Loucy (cell line): Measurements from ENCODE around the gene GGA1.

ENCODE experiments used
- H2AFZ ChIP-seq: fragments of 200-600 bp; sonication (generic); 2 replicates; pipeline ENCODE4 v1.6.0; 2016; ENCODE audit warnings: antibody characterized with exemption, mild to moderate bottlenecking, low read length, moderate library complexity
- H3F3A ChIP-seq: fragments of 200-600 bp; 2 replicates; pipeline ENCODE4 v1.6.0; 2016; ENCODE audit warnings: antibody characterized with exemption, low read depth, mild to moderate bottlenecking
- H3K27me3 ChIP-seq: fragments of 200-600 bp; sonication (generic); 2 replicates; pipeline ENCODE4 v1.6.1; 2014; ENCODE audit warnings: low read length, mild to moderate bottlenecking; ENCODE audit not compliant: insufficient read depth, poor library complexity, severe bottlenecking
- H3K36me3 ChIP-seq: fragments of 200-600 bp; sonication (generic); 2 replicates; pipeline ENCODE4 v1.6.1; 2016; ENCODE audit warnings: low read length; ENCODE audit not compliant: insufficient read depth
- H3K4me1 ChIP-seq: fragments of 200-600 bp; sonication (generic); 2 replicates; pipeline ENCODE4 v1.5.1; 2014; ENCODE audit warnings: low read length, mild to moderate bottlenecking; ENCODE audit not compliant: insufficient read depth, poor library complexity, severe bottlenecking
- H3K4me2 ChIP-seq: fragments of 200-600 bp; sonication (generic); 2 replicates; pipeline ENCODE4 v1.6.0; 2014; ENCODE audit warnings: antibody characterized with exemption, low read length, low read depth, mild to moderate bottlenecking; ENCODE audit not compliant: poor library complexity, severe bottlenecking
- H3K4me3 ChIP-seq: fragments of 200-600 bp; sonication (generic); 2 replicates; pipeline ENCODE4 v1.5.1; 2014; ENCODE audit warnings: low read length, mild to moderate bottlenecking, mixed read lengths; ENCODE audit not compliant: poor library complexity, severe bottlenecking
- H3K79me2 ChIP-seq: fragments of 200-600 bp; sonication (generic); 2 replicates; pipeline ENCODE4 v1.6.1; 2014; ENCODE audit warnings: low read length; ENCODE audit not compliant: insufficient read depth
- H3K9ac ChIP-seq: fragments of 200-600 bp; sonication (generic); 2 replicates; pipeline ENCODE4 v1.6.0; 2014; ENCODE audit warnings: mild to moderate bottlenecking, low read depth, low read length, moderate library complexity; ENCODE audit not compliant: poor library complexity, severe bottlenecking
- H3K9me2 ChIP-seq: fragments of 200-600 bp; sonication (generic); replicated peaks from 2 replicates; pipeline ENCODE4 v1.6.1; 2016; ENCODE audit warnings: low read depth, low read length, mixed read lengths
- H3K9me3 ChIP-seq: fragments of 200-600 bp; sonication (generic); 2 replicates; pipeline ENCODE4 v1.6.1; 2014; ENCODE audit warnings: mild to moderate bottlenecking, antibody characterized with exemption, low read length, low read depth; ENCODE audit not compliant: insufficient read depth
- H4K20me1 ChIP-seq: fragments of 200-600 bp; sonication (generic); 2 replicates; pipeline ENCODE4 v1.6.0; 2014; ENCODE audit warnings: antibody characterized with exemption, low read length, mild to moderate bottlenecking; ENCODE audit not compliant: insufficient read depth, poor library complexity, severe bottlenecking
- CTCF ChIP-seq: fragments of 200-600 bp; sonication (generic); conservative IDR thresholded peaks from 2 replicates; pipeline ENCODE4 v1.5.1; 2014; ENCODE audit warnings: mild to moderate bottlenecking, antibody characterized with exemption, low read length
- EZH2phosphoT487 ChIP-seq: fragments of 200-600 bp; IDR thresholded peaks from 2 replicates; pipeline ENCODE4 v1.6.1; 2018; ENCODE audit warnings: antibody characterized with exemption, mild to moderate bottlenecking, moderate library complexity, borderline replicate concordance

The GGA1 gene

GRCh38 chr22:37663521-37664140 is 55.0 kb downstream of the GGA1 start:
- Histone ChIP-seq H3K27me3 (no peaks in the 10 kb centered on the region), H4K20me1 (peaks cover 64% of the 10 kb centered on the region), H3K36me3 (peaks cover 28% of the 10 kb centered on the region; the same call in 1 of the 2 replicates), H3K9ac (no peak overlapping the region), H3K79me2 (peaks cover 83% of the 10 kb centered on the region), H2AFZ (no peak overlapping the region), H3K4me2 (peak overlapping the region; percentile 35), H3K4me1 (peaks cover 35% of the 10 kb centered on the region), H3F3A (no peaks in the 10 kb centered on the region), H3K9me2 (no peaks in the 10 kb centered on the region), H3K4me3 (peak overlapping the region; percentile 11), H3K9me3 (no peaks in the 10 kb centered on the region)
- no peak for TF ChIP-seq EZH2phosphoT487
- TF ChIP-seq CTCF, result no peak

GRCh38 chr22:37664249-37665101 is 55.8 kb downstream of the GGA1 start:
- TF ChIP-seq CTCF, result no peak
- no peak for TF ChIP-seq EZH2phosphoT487
- Histone ChIP-seq H4K20me1 (peaks cover 60% of the 10 kb centered on the region), H3K9me2 (no peaks in the 10 kb centered on the region), H3K36me3 (peaks cover 28% of the 10 kb centered on the region; the same call in 1 of the 2 replicates), H3K9ac (no peak overlapping the region), H3K79me2 (peaks cover 75% of the 10 kb centered on the region), H3K4me1 (peaks cover 33% of the 10 kb centered on the region), H3K4me3 (no peak overlapping the region), H3K9me3 (no peaks in the 10 kb centered on the region), H3K4me2 (peak overlapping the region; percentile 35), H2AFZ (no peak overlapping the region), H3K27me3 (no peaks in the 10 kb centered on the region), H3F3A (no peaks in the 10 kb centered on the region)

GRCh38 chr22:37665487-37665886 is 56.9 kb downstream of the GGA1 start:
- no peaks in the 10 kb centered on the region for H3K9me3 ChIP-seq
- no peaks in the 10 kb centered on the region for H3K27me3 ChIP-seq
- no peak overlapping the region for H3K9ac ChIP-seq
- peaks cover 50% of the 10 kb centered on the region for H4K20me1 ChIP-seq
- no peak overlapping the region for H2AFZ ChIP-seq
- no peaks in the 10 kb centered on the region for H3K9me2 ChIP-seq
- TF ChIP-seq CTCF (no peak), EZH2phosphoT487 (no peak)
- H3K79me2 ChIP-seq, result peaks cover 65% of the 10 kb centered on the region
- no peaks in the 10 kb centered on the region for H3F3A ChIP-seq
- H3K36me3 ChIP-seq, result peaks cover 28% of the 10 kb centered on the region; the same call in 1 of the 2 replicates
- peaks cover 23% of the 10 kb centered on the region for H3K4me1 ChIP-seq
- no peak overlapping the region for H3K4me3 ChIP-seq
- H3K4me2 ChIP-seq, result no peak overlapping the region
